ENCODE data around the gene KBTBD13.

- TF ChIP-seq CTCF (IDR thresholded peaks at IDR 0.05) (no peak), ZFX (IDR thresholded peaks at IDR 0.05; ENCODE audit: borderline replicate concordance) (no peak)
Measured at GRCh38 chr15:65110676-65111292, 34.2 kb downstream of the KBTBD13 start.

All from 22Rv1 (cell line).